Activated naive CD8-positive, alpha-beta T cell (primary cell): ENCODE measurements around the gene FOXP4.

Source experiments
- H3K27ac Mint-ChIP-seq: one replicate; pipeline ENCODE4 v1.8.0; 2021; ENCODE audit warnings: mixed read lengths
- H3K27me3 Mint-ChIP-seq: one replicate; pipeline ENCODE4 v1.8.0; 2021; ENCODE audit warnings: mixed read lengths
- H3K36me3 Mint-ChIP-seq: one replicate; pipeline ENCODE4 v1.8.0; 2021; ENCODE audit warnings: mixed read lengths
- H3K4me1 Mint-ChIP-seq: one replicate; pipeline ENCODE4 v1.8.0; 2021; ENCODE audit warnings: low read depth, mixed read lengths
- H3K4me3 Mint-ChIP-seq: one replicate; pipeline ENCODE4 v1.8.0; 2021; ENCODE audit warnings: mild to moderate bottlenecking, mixed read lengths
- H3K9me3 Mint-ChIP-seq: one replicate; pipeline ENCODE4 v1.8.0; 2021; ENCODE audit warnings: low read depth, mixed read lengths

Gene FOXP4

DNA sequence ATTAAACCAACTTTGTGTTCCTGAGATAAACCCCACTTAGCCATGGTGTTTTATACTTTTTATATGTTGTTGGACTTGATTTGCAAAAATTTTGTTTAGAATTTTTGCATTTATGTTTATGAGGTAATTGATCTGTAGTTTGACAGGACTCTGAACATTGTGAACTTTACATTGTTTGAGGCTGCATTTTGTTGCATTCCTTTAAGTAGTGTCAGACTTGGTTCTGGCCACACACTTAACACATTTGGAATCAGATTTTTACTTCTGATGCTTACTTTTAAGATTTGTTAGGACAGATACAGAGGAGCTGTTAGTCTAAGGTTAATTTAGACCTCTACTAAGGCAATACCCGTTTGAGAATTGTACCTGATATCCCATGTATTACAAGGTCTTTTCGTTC lies 75.6 kb downstream of the FOXP4 start:
- Mint-ChIP-seq H3K36me3 (peaks cover 4% of the 10 kb centered on the region), H3K9me3 (peaks cover 12% of the 10 kb centered on the region), H3K27me3 (no peaks in the 10 kb centered on the region), H3K4me3 (no peak overlapping the region), H3K4me1 (peaks cover 11% of the 10 kb centered on the region), H3K27ac (no peak overlapping the region)

DNA sequence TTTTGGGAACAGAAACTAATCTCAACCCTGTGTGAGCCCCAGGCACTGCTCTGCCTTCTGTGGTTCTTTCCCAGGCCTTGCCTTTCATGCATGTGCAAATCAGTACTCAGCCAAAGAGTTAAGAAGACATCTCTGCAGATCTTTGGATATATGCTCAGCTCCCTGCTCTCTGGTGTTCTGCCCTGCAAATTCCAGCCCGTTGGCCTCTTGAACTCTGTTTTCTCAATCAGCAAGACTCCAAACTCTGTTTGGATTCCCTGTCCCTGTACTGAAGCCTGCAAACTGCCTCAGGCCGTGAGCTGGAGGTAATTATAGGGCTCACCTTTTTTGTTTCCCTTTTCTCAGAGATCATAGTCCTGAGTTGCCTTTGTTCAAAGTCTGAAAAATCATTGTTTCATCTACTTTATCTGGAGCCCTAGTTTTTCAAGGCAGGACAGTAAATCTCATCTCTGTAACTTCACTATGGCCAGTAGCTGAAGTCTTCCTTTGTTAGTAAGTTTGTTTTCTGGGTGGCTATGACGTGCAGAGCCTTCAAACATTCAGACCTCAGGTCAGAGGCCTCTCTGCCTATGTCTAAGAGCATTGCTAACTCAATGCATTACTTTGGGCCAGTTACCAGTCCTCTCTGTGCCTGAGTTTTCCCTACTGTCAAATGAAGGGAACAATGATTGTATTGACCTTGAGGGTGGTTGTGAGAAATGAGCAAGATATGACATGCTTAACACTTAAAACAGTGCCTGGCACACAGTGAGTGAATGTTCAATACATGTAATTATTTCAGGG lies 76.2 kb downstream of the FOXP4 start:
- Mint-ChIP-seq H3K4me1 (peaks cover 11% of the 10 kb centered on the region), H3K9me3 (peaks cover 12% of the 10 kb centered on the region), H3K27me3 (no peaks in the 10 kb centered on the region), H3K27ac (no peak overlapping the region), H3K36me3 (peaks cover 4% of the 10 kb centered on the region), H3K4me3 (no peak overlapping the region)

DNA sequence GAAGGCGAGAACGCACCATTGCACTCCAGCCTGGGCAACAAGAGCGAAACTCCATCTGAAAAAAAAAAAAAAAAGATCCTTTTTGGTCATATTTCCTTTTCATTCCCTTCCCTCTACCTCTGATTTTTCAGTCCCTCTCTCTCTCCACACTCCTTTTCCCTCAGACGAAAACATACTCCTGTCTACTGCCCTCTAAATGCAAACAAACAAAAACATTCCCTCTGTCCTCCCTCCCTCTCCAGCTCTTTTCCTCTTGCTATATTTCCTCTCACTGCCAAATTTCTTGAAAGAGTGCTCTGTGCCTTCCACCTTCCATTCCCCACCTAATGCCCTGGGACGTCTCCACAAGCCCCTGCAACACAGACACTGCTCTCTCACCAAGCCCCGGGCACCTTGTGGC lies 77.1 kb downstream of the FOXP4 start:
- H3K27me3 Mint-ChIP-seq = no peaks in the 10 kb centered on the region
- no peak overlapping the region for H3K27ac Mint-ChIP-seq
- peaks cover 12% of the 10 kb centered on the region for H3K9me3 Mint-ChIP-seq
- H3K4me3 Mint-ChIP-seq = no peak overlapping the region
- peaks cover 11% of the 10 kb centered on the region for H3K4me1 Mint-ChIP-seq
- H3K36me3 Mint-ChIP-seq = peaks cover 4% of the 10 kb centered on the region

DNA sequence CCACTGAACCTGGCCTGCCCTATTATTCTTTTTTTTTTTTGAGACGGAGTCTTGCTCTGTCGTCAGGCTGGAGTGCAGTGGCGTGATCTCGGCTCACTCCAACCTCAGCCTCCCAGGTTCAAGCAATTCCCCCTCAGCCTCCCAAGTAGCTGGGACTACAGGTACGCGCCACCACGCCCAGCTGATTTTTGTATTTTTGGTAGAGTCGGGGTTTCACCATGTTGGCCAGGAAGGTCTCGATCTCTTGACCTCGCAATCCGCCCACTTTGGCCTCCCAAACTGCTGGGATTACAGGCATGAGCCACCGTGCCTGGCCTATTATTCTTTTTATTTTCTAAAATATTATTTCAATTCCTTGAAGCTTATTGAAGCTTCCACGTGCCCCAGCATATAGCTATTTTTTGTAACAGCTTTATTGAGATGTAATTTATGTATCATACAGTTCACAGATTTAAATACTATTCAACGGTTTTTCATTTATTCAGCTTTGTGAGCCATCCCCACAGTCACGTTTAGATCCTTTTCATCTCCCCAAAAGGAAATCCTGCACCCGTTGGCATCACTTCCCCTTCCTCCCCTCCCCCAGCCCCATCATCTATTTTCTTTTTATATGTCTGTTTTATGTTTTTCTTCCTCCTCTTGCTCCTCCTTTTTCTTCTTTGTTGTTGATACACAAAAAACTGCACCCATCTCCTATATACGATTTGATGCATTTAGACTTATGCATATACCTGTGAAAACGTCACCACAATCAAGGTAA lies 78.6 kb downstream of the FOXP4 start:
- H3K27ac Mint-ChIP-seq = no peak overlapping the region
- no peaks in the 10 kb centered on the region for H3K27me3 Mint-ChIP-seq
- no peak overlapping the region for H3K4me3 Mint-ChIP-seq
- H3K4me1 Mint-ChIP-seq = peaks cover 11% of the 10 kb centered on the region
- peaks cover 4% of the 10 kb centered on the region for H3K36me3 Mint-ChIP-seq
- peaks cover 12% of the 10 kb centered on the region for H3K9me3 Mint-ChIP-seq

GRCh38 chr6:41625442-41625841 lies 79.3 kb downstream of the FOXP4 start:
- H3K4me3 Mint-ChIP-seq = no peak overlapping the region
- peaks cover 4% of the 10 kb centered on the region for H3K36me3 Mint-ChIP-seq
- H3K27me3 Mint-ChIP-seq = no peaks in the 10 kb centered on the region
- H3K27ac Mint-ChIP-seq = no peak overlapping the region
- H3K9me3 Mint-ChIP-seq = peaks cover 12% of the 10 kb centered on the region
- H3K4me1 Mint-ChIP-seq = peaks cover 11% of the 10 kb centered on the region

DNA sequence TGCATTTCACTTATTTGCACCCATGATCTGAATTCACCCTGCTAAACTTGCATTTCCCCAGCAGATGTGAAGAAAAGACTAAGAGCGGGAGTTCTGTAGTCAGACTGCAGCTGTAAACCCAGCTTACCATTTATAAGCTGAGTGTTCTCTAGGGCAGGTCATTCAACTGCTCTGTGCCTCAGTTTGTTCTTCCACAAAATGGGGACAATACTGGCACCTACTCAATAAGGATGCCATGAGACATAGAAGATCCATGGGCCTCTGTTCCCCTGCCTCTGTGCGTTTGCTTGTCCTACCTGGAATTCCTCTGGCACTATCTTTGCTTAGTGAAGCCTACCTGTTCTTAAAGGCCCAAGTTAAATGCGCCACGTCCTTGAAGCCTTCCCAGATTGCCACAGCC lies 79.8 kb downstream of the FOXP4 start:
- Mint-ChIP-seq H3K9me3 (peaks cover 12% of the 10 kb centered on the region), H3K4me3 (no peak overlapping the region), H3K36me3 (peaks cover 4% of the 10 kb centered on the region), H3K4me1 (peaks cover 11% of the 10 kb centered on the region), H3K27me3 (no peaks in the 10 kb centered on the region), H3K27ac (no peak overlapping the region)

- no peak overlapping the region for H3K4me3 Mint-ChIP-seq
- H3K36me3 Mint-ChIP-seq = peaks cover 2% of the 10 kb centered on the region
- H3K4me1 Mint-ChIP-seq = peaks cover 11% of the 10 kb centered on the region
- H3K27ac Mint-ChIP-seq = no peak overlapping the region
- peaks cover 4% of the 10 kb centered on the region for H3K9me3 Mint-ChIP-seq
- H3K27me3 Mint-ChIP-seq = no peaks in the 10 kb centered on the region
Observed at GRCh38 chr6:41626917-41627316, 80.7 kb downstream of the FOXP4 start.

DNA sequence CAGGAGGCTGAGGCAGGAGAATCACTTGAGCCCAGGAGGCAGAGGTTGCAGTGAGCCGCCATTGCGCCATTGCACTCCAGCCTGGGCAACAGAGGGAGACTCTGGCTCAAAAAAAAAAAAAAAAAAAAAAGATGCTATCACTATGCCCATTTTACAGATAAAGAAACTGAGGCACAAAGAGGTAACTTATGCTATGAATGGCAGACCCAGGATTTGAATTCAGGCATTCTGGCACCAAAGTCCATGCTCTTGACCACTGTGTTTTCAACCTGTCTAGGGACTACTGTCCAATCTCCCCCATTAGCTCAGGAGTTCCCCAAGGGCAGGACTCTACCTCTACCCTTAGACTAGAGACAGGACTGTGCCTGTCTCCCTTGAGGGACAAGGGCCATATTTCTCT lies 82.9 kb downstream of the FOXP4 start:
- no peak overlapping the region for H3K27ac Mint-ChIP-seq
- peaks cover 4% of the 10 kb centered on the region for H3K9me3 Mint-ChIP-seq
- peaks cover 11% of the 10 kb centered on the region for H3K4me1 Mint-ChIP-seq
- no peaks in the 10 kb centered on the region for H3K36me3 Mint-ChIP-seq
- H3K4me3 Mint-ChIP-seq = no peak overlapping the region
- H3K27me3 Mint-ChIP-seq = no peaks in the 10 kb centered on the region

- peaks cover 8% of the 10 kb centered on the region for H3K4me1 Mint-ChIP-seq
- H3K36me3 Mint-ChIP-seq = no peaks in the 10 kb centered on the region
- H3K27ac Mint-ChIP-seq = no peak overlapping the region
- peaks cover 2% of the 10 kb centered on the region for H3K9me3 Mint-ChIP-seq
- no peaks in the 10 kb centered on the region for H3K27me3 Mint-ChIP-seq
- H3K4me3 Mint-ChIP-seq = no peak overlapping the region
Observed at GRCh38 chr6:41630069-41630468, 83.9 kb downstream of the FOXP4 start.

- no peaks in the 10 kb centered on the region for H3K9me3 Mint-ChIP-seq
Observed at GRCh38 chr6:41630946-41631345, 84.8 kb downstream of the FOXP4 start.

DNA sequence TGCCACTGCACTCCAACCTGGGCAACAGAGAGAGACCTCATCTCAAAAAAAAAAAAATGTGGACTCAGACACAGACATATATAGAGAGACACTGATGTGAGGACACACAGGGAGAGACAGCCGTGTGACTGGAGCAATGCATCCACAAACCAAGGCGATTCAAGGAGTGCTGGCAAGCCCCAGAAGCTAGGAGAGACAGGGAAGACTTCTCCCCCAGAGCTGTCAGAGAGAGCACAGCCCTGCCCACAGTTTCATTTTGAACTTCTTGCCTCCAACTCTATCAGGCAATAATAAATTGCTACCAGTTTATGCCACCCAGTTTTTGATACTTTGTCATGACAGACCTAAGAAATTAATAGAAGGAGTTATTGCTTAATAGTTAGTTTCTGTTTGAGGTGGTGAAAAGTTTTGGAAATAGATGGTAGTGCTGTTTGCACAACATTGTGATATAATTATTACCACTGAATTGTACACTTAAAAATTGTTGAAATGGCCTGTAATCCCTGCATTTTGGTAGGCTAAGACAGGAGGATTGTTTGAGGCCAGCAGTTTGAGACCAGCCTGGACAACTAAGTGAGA lies 87.0 kb downstream of the FOXP4 start:
- Mint-ChIP-seq H3K4me1 (peaks cover 8% of the 10 kb centered on the region), H3K36me3 (no peaks in the 10 kb centered on the region), H3K27me3 (peaks cover 12% of the 10 kb centered on the region), H3K4me3 (no peak overlapping the region), H3K9me3 (no peaks in the 10 kb centered on the region), H3K27ac (no peak overlapping the region)

More at GRCh38 chr6:41630946-41631345, 84.8 kb downstream of the FOXP4 start:
- peaks cover 1% of the 10 kb centered on the region for H3K27me3 Mint-ChIP-seq
- H3K4me3 Mint-ChIP-seq = no peak overlapping the region
- H3K4me1 Mint-ChIP-seq = peaks cover under 1% of the 10 kb centered on the region
- H3K36me3 Mint-ChIP-seq = no peaks in the 10 kb centered on the region
- H3K27ac Mint-ChIP-seq = no peak overlapping the region

- no peaks in the 10 kb centered on the region for H3K36me3 Mint-ChIP-seq
- no peak overlapping the region for H3K27ac Mint-ChIP-seq
- H3K4me3 Mint-ChIP-seq = no peak overlapping the region
- peaks cover 15% of the 10 kb centered on the region for H3K4me1 Mint-ChIP-seq
- H3K9me3 Mint-ChIP-seq = no peaks in the 10 kb centered on the region
- H3K27me3 Mint-ChIP-seq = peaks cover 13% of the 10 kb centered on the region
Observed at GRCh38 chr6:41634657-41635056, 88.5 kb downstream of the FOXP4 start.

GRCh38 chr6:41635365-41635764 lies 89.2 kb downstream of the FOXP4 start:
- Mint-ChIP-seq H3K36me3 (no peaks in the 10 kb centered on the region), H3K27ac (no peak overlapping the region), H3K4me3 (no peak overlapping the region), H3K4me1 (peaks cover 16% of the 10 kb centered on the region), H3K27me3 (peaks cover 17% of the 10 kb centered on the region), H3K9me3 (no peaks in the 10 kb centered on the region)

GRCh38 chr6:41636833-41637193 lies 90.6 kb downstream of the FOXP4 start:
- Mint-ChIP-seq H3K4me1 (peaks cover 16% of the 10 kb centered on the region), H3K36me3 (no peaks in the 10 kb centered on the region), H3K27ac (no peak overlapping the region), H3K27me3 (peaks cover 21% of the 10 kb centered on the region), H3K9me3 (no peaks in the 10 kb centered on the region), H3K4me3 (peak overlapping the region; percentile 61)

DNA sequence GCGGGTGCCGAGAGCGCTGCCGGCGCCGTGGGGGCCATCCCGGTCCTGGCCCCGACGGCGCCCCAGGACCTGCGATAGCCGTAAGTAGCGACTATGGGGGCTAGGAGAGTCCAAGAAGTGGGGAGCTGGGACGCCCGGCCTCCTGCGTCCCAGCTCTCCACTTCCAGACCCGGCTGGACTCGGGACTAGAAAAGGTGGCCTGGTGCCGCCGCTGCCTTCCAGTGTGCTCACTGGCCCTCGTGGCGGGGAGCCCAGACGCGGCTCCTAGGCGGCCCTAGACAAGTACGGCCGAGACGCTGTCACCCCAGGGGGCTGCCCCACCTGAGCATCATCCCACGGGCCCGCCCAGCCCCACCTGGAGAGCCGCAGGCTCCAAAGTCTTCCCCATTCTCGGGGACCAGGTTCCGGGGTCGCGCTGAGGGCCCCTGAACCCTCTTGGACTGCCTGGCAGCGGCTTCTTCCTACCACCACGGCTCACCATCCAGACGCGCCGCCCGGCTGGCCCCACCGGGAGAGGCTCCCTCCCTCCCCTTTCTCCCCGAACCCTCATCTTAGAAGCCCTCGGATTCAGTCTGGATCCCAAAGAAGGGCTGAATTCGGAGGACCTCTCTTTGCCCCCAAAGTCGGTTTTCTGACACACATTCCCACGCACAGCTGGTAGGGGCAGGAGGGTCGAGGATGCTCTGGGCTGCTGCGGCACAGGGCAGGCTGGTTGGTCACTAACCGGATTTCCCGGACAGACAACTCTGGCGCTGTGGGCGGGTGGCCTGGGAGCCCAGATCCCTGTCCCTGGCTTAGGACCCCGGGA lies 91.2 kb downstream of the FOXP4 start:
- no peak overlapping the region for H3K27ac Mint-ChIP-seq
- no peaks in the 10 kb centered on the region for H3K36me3 Mint-ChIP-seq
- H3K27me3 Mint-ChIP-seq = peaks cover 21% of the 10 kb centered on the region
- no peaks in the 10 kb centered on the region for H3K9me3 Mint-ChIP-seq
- peak overlapping the region; percentile 83 for H3K4me3 Mint-ChIP-seq
- H3K4me1 Mint-ChIP-seq = peaks cover 16% of the 10 kb centered on the region
